HG03469 (cell line): ENCODE results near the gene NSDHL.
"Not testable (repeated sequence)": the region's sequence is repeated elsewhere in the genome, so short reads cannot be mapped to it uniquely, and the experiment has no call there.

ENCODE experiments used
- ATAC-seq: cut with Tn5 transposase; IDR thresholded peaks from one replicate; pipeline ENCODE4 v1.9.1; 2021; ENCODE audit warnings: mild to moderate bottlenecking, moderate library complexity, moderate number of reproducible peaks; ENCODE audit not compliant: unreplicated experiment

NSDHL gene

DNA sequence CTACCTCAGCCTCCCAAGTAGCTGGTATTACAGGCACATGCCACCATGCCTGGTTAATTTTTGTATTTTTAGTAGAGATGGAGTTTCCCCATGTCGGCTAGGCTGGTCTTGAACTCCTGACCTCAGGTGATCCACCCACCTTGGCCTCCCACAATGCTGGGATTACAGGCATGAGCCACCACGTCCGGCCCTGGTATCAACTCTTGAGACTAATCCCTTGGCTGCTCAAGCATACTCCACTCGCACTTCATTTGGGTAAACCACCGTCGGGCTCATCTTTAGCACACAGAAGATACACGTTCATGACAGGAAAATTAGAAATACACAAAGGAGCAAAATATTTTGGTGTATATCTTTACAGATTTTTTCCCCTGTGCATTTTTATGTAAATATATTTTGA, 79.2 kb downstream of the NSDHL start:
- not testable (repeated sequence) for ATAC-seq

DNA sequence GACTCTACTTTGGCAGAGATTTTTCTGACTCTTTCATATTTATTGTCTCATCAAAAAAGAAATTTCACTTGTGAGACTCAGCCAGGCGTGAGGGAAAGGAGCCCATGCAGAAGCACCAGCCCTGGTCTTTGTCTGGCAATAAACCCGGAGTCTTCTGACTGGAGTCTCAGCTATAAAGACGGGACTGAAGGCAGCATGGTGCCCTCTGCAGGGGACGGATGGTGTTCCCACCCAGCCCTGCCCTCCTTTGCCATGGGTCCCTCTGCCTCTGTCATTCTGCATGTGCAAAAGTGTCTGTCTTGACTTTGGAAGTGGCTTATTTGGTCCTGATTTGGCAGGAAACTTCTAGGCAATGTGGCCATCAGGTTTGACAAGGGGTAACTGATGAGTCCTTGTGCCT, 81.2 kb downstream of the NSDHL start:
- no peak for ATAC-seq

GRCh38 chrX:152912641-152913040, 81.8 kb downstream of the NSDHL start:
- no peak for ATAC-seq

- ATAC-seq: no peak
Measured at GRCh38 chrX:152913346-152913745, 82.5 kb downstream of the NSDHL start.

- no peak for ATAC-seq
Measured at GRCh38 chrX:152913910-152914309, 83.0 kb downstream of the NSDHL start.

GRCh38 chrX:152915541-152916241, 84.8 kb downstream of the NSDHL start:
- ATAC-seq: peak; percentile 66

GRCh38 chrX:152917656-152918579, 87.1 kb downstream of the NSDHL start:
- peak; percentile 36 for ATAC-seq

- no peak for ATAC-seq
Measured at GRCh38 chrX:152918707-152919106, 87.8 kb downstream of the NSDHL start.
